HG02759 (cell line): Measurements from ENCODE around the gene VWA3A.

ENCODE experiments used
- ATAC-seq: cut with Tn5 transposase; IDR thresholded peaks from one replicate; pipeline ENCODE4 v1.9.1; 2021; ENCODE audit warnings: mild to moderate bottlenecking, moderate library complexity; ENCODE audit not compliant: unreplicated experiment

VWA3A gene

DNA sequence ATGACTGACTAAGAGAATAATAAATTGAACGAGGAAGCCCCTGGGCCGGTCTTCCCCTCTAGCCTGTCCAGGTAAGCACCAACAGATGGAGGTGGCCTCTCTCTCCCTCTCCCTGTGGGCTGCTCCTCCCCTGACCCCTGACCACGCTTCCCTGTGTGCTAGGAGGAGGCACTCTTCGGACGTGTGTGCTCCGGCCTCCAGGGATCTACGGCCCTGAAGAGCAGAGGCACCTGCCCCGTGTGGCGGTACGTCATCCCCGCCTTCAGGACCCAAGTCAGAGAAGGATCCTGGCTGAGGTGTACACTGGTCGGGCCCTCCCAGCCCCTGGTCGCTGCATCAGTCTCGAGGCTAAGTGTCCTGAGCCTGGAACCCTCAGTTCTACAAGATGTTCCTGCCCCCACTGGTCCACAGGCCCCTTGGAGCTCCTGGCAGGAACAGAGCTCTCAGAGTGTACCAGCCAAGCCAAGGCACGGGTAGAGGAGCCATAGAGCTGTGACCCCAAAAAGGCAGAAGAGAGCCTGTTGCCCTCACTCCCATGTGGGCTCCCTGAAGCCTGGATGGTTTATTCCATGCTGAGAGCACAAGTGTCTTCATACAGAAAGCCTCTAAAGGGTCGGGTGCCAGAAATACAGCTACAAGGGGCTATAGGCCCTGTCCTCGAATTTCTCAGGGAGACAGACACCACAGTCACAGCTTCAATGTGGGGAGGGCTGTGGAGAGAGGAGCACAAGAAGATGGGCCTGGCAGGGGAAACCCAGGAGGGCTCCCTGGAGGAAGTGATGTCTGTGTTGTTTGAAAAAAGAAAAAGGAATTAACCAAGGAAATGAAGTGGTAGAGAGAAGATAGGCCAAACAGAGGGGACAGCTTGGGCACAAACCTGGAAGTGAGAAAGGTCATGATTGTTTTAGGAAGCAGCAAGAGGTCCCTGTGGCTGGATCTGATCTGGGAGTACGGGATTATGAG, 85.9 kb downstream of the VWA3A start:
- no peak for ATAC-seq

DNA sequence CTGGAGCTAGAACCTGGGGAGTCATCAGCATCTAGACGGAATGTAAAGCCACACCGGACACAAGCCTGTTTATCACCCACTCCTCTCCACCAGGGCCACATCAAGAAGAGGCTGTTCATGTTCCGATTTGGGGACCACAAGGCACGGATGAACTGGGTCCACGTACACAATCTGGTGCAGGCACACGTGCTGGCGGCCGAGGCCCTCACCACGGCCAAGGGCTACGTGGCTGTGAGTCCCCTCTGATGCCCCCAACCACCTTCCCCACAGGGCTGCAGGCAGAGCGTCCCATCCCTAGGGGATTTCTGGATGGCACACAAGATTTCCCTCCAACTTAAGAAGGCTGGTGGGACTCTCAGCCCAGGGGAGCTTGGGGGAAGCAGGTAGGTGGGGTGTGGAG, 89.1 kb downstream of the VWA3A start:
- no peak for ATAC-seq

DNA sequence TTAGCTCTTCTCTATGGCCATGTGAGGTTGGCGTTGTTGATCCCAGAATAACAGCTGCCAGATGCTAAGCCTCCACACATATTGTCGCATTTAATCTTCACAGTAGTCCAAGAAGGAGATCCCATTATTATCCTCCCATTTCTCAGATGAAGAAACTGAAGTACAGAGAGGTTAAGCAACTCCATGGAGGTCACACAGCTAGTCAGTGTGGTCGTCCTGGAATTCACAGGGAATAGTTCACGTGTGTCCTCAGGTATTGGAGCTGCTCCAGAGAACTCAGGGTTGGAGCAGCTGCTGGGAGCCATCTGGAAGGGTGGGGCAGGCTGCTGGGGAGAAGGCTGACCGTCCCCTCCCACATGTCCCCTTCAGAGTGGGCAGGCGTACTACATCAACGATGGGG, 89.5 kb downstream of the VWA3A start:
- no peak for ATAC-seq

DNA sequence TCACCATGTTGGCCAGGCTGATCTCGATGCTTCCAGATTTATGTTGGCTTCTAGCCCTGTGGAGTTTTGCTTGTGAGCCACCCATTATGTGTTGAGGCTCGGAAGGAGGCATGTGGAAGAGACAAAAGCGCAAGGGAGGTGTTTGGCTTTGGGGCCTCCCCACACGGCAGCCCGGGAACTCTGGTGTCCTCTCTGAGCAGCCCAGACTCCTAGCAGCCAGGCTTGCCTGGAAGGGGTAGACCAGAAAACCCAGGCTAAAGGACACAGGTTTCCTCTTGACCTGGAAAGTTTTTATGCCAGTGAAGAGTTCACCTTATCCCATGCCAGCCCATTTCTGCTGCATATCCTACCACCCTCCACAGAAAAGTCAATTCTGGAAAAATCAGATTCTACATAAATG, 91.0 kb downstream of the VWA3A start:
- ATAC-seq: no peak

DNA sequence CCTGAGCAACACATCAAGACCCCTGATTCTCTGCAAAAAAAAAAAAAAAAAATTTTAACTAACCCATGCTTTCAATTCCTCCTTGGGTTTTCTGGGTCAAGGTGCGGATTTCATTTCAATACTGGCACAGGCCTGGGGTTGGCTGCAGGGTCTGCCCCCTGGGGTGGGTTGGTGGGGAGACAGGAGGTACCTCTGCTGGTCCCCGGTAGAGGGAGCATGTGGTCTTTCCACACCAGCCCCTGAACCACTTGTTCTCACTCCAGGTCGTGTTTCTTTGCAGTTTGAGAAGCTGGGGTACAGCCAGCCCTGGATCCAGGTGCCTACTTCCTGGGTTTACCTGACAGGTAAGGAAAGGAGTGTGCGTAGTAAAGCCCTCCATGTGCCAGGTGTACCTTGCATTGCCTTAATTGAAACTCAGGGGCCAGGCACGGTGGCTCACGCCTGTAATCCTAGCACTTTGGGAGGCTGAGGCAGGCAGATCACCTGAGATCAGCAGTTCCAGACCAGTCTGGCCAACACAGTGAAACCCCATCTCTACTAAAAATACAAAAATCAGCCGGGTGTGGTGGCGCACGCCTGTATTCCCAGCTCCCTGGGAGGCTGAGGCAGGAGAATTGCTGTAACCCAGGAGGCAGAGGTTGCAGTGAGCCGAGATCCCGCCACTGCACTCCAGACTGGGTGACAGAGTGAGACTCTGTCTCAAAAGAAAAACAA, 91.7 kb downstream of the VWA3A start:
- ATAC-seq: no peak

DNA sequence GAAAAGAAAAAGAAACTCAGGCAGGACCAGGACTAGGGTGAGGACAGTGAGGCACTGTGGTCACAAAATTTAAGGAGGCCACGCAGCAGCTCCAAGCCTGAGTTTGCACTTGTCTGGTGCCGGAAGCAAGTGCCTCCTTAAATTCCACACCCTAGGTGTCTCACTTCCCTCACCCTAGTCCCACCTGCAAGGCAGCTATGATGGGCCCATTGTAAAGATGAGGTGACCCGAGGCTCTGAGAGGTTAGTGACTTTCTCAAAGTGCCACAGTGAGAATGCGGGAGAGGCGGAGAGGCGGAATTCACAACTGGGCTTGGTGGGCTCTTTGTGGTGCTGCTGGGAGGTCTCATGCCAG, 92.3 kb downstream of the VWA3A start:
- no peak for ATAC-seq

DNA sequence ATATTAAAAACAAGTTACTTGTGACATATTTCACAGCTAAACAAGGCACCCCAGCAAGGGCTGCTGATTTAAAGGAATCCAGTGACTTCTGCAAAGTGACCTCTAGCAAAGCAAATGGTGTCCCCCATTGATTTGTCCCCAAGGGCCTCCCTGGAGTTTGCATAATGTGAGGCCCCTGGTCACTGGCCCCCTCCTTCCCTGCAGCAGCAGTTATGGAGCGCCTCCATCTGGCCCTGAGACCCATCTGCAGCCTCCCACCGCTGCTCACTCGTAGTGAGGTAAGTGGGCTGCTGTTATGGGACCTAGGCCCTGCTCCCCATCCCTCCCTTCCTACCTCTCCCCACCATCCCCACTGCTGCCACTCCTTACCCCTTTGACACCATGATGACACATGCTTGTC, 94.2 kb downstream of the VWA3A start:
- no peak for ATAC-seq

DNA sequence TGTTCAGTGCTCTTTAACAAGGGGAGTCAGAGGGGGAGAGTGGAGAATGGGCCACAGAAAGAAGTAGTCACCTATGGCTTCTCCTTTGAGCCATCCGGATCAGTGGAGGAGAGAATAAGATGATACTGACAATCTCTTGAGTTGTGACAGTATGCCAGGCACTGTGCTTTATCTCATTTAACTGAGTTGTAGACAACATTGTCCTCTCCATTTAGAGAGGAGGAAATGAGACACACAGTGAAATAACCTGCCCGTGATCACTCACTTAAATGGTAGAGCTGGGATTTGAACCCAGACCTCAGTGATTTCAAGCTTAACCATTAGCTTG, 95.9 kb downstream of the VWA3A start:
- no peak for ATAC-seq

DNA sequence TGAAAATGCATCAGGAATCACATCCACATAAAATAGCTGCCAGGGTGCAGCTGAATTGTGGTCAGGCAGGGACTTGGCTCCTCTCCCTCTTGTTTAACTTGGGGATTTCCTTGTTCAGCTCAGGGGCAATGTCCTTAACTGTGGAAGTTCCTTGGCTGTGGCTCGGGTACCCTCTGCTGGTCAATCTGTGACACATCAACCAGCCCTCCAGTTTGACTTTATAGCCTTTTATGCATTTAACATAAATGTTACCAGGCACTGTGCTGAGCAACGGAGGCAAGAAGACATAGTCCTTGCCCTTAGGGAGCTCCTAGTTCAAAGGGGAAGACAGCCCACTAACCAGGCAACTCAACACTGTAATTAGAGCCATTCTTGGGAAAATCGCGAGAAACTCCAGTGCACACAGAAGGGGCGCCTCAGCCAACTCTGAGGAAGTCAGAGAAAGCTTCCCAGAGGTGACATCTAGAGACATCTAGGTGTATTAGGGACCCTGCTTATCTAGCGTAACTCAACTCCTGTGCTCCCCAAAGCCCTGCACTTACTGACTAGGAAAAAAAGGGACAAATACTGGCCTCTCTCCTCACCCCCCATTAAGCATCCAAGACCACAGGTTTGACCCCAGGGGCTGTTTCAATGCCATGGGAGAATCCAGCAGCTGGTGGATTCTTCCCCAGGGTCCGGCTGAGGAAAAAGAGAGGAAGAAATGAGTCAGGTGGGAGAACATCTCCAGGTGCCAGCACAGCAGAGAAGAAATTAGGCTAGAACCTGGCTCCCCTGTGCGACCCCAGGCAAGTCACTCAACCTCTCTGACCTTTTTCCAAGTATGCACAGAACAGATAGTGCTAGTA, 96.5 kb downstream of the VWA3A start:
- ATAC-seq: no peak

DNA sequence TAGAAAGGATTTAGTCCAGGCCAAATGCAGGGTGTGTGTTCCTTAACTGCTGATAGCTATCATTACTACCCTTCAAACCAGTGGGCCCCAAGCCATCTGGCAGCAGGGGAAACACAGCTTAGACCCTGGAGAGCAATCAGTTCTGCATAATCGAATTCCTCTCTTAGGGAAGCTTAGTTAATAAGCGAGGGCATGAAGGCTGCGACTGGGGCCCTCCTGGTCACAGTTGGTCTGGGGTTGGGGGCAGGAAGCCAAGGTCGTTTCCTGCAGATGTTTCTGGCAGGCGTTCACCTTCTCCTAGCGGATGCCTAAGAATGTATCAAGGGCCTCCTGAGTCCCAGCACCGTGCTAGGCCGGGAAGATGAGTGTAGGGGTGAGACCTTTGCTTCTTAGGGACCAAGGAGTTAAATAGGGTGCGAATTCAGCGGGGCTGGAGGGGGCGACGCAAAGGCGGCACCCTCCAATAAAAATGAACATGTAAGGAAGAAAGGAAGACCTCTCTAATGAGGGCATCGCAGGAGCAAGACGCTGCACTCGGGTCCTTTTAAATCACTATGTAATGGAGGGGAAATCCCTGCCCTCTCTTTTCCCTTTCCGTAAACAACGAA, 97.2 kb downstream of the VWA3A start:
- ATAC-seq: no peak

DNA sequence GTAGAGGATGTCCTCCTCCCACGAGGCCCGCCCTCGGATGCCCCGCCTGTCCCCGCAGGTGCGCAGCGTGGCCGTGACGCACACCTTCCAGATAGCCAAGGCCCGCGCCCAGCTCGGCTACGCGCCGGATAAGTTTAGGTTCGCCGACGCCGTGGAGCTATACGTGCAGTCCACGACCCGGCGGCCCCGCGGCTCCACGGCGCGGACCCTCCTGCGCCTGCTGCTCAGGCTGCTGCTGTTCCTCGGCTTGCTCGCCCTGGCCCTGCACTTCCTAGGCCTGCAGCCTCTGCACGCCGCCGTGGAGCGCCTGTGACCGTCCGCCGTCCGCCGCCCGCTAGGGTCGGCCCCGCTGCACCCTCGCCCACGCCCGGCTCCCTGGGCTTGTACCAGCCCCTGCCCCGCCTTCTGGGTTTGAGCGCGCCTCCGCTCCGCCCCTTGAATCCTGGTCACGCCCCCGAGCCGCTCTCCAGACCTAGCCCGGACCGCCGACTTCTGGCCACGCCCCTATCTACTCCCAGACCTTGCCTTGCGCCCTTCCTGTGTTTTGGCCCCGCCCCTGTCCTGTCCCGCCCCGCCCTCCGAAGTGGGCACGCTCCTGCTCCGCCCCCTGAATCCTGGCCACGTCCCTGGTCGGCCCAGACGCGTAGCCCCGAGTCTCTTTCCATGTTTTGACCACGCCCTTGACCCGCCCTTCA, 97.9 kb downstream of the VWA3A start:
- peak; percentile 68 for ATAC-seq

DNA sequence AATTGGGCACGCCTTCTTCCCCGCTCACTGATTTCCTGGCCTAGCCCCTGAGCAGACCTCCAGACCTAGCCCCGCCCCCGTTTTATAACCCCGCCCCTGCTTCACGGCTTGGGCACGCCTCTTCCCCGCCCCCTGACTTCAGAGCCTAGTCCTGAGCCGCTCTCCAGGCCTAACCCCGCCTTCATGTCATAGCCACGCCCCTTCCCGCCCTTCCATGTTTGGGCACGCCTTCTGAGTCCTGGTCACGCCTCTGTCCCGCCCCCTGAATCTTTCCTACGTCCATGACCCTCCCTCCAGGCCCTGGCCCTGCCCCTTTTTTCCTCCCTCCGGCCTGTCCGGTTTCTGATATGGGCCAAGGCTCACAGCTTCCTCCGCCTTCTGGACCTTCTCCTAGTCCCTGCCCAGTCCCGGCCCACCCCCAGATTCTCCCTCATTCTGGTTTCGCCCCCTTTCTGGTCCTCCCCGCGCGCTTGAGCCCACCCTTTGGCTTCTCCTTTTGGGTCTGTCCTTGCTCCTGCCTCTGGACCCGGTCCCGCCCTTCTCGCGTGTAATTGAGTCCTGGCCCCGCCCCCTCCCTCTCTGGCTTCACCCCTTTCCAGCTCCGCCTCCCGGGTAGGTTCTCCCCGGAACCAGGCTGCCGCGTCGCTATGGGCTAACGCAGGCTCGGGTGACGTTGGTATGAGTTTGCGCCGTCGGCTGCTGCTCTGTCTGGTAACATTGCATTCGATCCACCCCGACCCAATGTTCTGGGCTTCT, 98.6 kb downstream of the VWA3A start:
- ATAC-seq: peak; percentile 43

DNA sequence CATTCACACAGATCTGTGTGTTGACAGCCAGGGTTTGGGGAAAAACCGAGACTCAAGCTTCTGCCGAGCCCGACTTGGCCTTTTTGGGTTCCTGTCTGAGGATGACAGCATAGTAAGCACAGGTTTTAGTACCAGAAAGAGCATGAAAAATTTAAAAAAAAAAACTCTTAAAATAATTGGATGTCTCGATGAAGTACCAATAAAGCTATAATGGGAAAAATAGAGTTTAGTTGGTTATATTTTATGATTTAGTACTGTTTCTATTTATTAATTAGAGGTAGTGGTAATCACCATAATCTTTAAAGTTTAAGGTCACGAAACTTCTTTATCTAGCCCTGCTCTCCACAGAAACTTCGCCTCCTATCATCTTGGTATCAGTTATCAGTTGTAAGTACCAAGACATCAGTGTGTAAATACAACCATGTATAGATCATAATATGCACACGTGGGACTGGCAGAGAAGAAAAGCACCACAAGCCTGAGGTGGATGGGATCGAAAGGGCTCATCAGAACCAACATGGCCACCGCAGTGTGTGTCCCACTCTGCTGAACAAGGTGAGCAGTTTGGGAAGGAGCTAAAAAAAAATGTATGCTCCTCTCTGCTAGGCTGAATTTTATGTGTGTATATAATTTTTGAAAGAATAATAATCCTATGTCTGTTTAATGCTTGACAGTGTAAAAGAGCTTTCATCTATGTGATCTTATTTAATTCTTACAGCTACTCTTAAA, 99.4 kb downstream of the VWA3A start:
- ATAC-seq: no peak

DNA sequence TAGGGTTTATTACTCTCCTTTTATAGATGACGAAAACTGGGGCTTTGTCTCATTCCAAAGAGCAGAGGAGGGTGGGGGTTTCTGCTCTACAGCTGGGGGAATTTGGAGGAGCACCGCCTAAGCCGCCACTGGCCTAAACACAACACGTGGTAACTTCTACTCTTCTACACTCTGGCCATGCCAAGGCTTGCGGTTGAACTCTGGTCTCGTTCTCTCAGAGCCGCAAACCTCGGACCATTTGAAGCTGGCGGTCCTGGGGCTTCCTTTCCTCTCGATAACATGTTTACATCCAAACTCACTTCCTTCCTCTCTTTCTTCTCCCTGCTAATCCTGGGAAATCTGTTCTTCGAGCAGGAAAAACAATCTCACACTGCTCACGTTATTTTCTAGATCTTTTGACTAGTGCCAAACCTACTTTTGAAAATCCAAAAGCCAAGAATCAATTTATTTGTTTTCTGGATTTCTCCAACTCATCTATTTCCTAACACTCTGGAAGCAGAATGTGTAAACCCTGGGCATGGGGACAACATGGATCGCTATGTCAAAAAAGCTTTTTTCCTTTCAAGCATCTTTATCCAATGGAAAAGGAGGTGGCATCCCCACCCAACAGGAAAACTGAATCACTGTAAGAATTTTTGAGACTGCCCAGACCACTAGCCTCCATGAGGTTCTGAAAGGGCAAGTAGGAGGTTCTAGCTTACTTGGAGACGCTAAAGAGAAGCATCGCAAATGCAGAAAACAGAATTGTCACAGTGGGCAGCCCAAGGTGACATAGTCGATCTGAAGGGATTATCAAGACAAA, 100.1 kb downstream of the VWA3A start:
- ATAC-seq: peak; percentile 16

DNA sequence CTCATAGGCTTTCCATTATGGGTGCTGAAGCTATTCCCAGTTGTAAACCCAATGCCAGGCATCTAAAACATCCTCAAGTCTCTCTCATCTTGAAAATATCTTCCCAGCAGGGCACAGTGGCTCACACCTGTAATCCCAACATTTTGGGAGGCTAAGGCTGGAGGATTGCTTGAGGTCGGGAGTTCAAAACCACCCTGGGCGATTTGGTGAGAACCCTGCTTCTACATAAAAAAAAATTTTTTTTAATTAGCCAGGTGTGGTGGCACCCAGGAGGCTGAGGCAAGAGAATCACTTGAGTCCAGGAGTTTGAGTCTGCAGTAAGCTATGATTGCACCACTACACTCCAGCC, 100.7 kb downstream of the VWA3A start:
- no peak for ATAC-seq

DNA sequence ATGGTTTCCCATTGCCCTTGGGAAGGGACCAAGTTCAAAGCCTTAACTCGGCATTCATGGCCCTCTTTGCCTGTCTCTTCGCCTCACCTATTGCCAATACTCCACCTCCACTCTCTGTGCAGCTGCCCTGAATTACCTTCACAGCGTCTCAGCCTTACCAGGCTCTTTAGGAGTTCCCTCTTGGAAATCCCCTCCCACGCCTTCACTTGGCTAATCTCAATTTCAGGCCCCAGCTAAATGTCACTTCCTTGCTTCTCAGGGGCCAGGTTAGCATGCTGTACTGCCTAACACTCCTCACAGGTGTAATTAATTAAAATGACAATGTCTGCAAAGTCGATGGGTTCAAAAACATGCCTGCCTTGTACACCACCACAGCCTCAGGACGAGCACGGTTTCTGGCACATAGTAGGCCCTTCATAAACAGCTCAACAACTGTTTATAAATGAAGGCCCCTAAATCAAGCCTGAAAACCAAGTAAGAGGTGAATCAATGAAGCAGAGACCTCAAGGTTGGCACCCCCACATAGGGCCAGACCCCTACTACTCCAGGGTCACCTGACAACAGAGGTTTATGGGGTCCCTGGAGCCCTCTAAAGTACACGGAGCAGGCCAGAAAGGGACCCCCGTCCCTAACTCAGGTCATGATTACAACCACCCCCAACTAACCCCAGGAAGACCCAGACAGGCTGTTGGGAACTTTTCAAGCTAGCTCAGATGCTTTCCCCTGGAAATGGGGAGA, 102.5 kb downstream of the VWA3A start:
- ATAC-seq: no peak

DNA sequence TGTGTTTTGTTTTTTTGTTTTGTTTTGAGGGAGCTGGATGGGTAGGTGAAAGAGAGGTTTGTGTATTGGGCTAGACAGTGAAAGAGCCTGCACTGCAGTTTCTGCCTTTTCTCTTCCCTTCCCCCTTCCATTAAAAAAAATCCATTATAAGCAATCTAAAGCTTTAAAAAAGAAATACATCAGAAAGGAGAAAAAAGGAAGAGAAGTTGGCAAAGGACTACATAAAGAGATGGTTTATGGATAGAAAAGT, 103.0 kb downstream of the VWA3A start:
- ATAC-seq: no peak
